H9 (cell line): ENCODE data around the gene INPP5E. TPM values are rescaled to one million over a fixed set of nuclear protein-coding genes. Genes with fewer than 3 reads are reported as not detected.

Experiments
- DNase-seq: peaks from one replicate; pipeline ENCODE4 v3.0.0-alpha.2; 2017
- H2AFZ ChIP-seq: one replicate; pipeline ENCODE4 v1.6.1; 2013; ENCODE audit warnings: mild to moderate bottlenecking, low read length, control low read depth, moderate library complexity
- H2AK5ac ChIP-seq: 2 replicates; pipeline ENCODE4 v1.6.1; 2013; ENCODE audit warnings: low read length, control low read depth, mixed read lengths; ENCODE audit not compliant: insufficient read length
- H2BK120ac ChIP-seq: one replicate; pipeline ENCODE4 v1.6.1; 2013; ENCODE audit warnings: low read depth, mild to moderate bottlenecking, low read length, control low read depth, inconsistent platforms; ENCODE audit not compliant: poor library complexity, severe bottlenecking
- H2BK12ac ChIP-seq: 2 replicates; pipeline ENCODE4 v1.6.1; 2013; ENCODE audit warnings: low read length, control low read depth, mixed read lengths, low read depth; ENCODE audit not compliant: insufficient read length
- H2BK15ac ChIP-seq: 2 replicates; pipeline ENCODE4 v1.6.1; 2013; ENCODE audit warnings: low read depth, low read length, control low read depth
- H2BK20ac ChIP-seq: one replicate; pipeline ENCODE4 v1.6.1; 2013; ENCODE audit warnings: low read depth, mild to moderate bottlenecking, low read length, control low read depth, inconsistent platforms; ENCODE audit not compliant: poor library complexity, severe bottlenecking
- H2BK5ac ChIP-seq: 2 replicates; pipeline ENCODE4 v1.6.1; 2013; ENCODE audit warnings: low read length, control low read depth, mixed read lengths; ENCODE audit not compliant: insufficient read length
- H3K14ac ChIP-seq: 2 replicates; pipeline ENCODE4 v1.6.1; 2013; ENCODE audit warnings: low read length, control low read depth; ENCODE audit not compliant: insufficient read depth
- H3K18ac ChIP-seq: 2 replicates; pipeline ENCODE4 v1.6.1; 2013; ENCODE audit warnings: low read depth, mild to moderate bottlenecking, mixed read lengths, low read length, control low read depth; ENCODE audit not compliant: insufficient read length
- H3K23ac ChIP-seq: 2 replicates; pipeline ENCODE4 v1.6.1; 2013; ENCODE audit warnings: low read length, control low read depth, mixed read lengths, low read depth; ENCODE audit not compliant: insufficient read length
- H3K23me2 ChIP-seq: 2 replicates; pipeline ENCODE4 v1.6.1; 2013; ENCODE audit warnings: low read depth, mild to moderate bottlenecking, mixed read lengths, low read length, control low read depth; ENCODE audit not compliant: insufficient read length, poor library complexity, severe bottlenecking
- H3K27ac ChIP-seq: 2 replicates; pipeline ENCODE4 v1.5.1; 2013; ENCODE audit warnings: low read length, control low read depth, mixed read lengths, low read depth; ENCODE audit not compliant: insufficient read length
- H3K27me3 ChIP-seq: 2 replicates; pipeline ENCODE4 v1.6.1; 2013; ENCODE audit warnings: low read length, control low read depth, inconsistent platforms; ENCODE audit not compliant: insufficient read depth
- H3K4ac ChIP-seq: 2 replicates; pipeline ENCODE4 v1.6.1; 2013; ENCODE audit warnings: low read depth, mild to moderate bottlenecking, control low read depth, inconsistent platforms, low read length, moderate library complexity
- H3K4me1 ChIP-seq: 2 replicates; pipeline ENCODE4 v1.6.1; 2013; ENCODE audit warnings: low read length, control low read depth, inconsistent platforms; ENCODE audit not compliant: insufficient read depth
- H3K4me2 ChIP-seq: 2 replicates; pipeline ENCODE4 v1.6.1; 2013; ENCODE audit warnings: low read length, control low read depth, mixed read lengths; ENCODE audit not compliant: insufficient read length, insufficient read depth
- H3K56ac ChIP-seq: 2 replicates; pipeline ENCODE4 v1.6.1; 2013; ENCODE audit warnings: low read depth, mild to moderate bottlenecking, mixed read lengths, low read length, control low read depth; ENCODE audit not compliant: insufficient read length
- H3K79me1 ChIP-seq: 2 replicates; pipeline ENCODE4 v1.6.1; 2013; ENCODE audit warnings: low read depth, mild to moderate bottlenecking, moderate library complexity, low read length, control low read depth, inconsistent platforms; ENCODE audit not compliant: insufficient read depth, poor library complexity, severe bottlenecking
- H3K79me2 ChIP-seq: 2 replicates; pipeline ENCODE4 v1.6.1; 2013; ENCODE audit warnings: low read length, control low read depth, inconsistent platforms; ENCODE audit not compliant: insufficient read depth
- H3K9ac ChIP-seq: 2 replicates; pipeline ENCODE4 v1.6.1; 2013; ENCODE audit warnings: low read length, control low read depth, mixed read lengths; ENCODE audit not compliant: insufficient read length; ENCODE audit errors: extremely low read depth
- H3K9me3 ChIP-seq: one replicate; pipeline ENCODE4 v1.6.1; 2013; ENCODE audit warnings: low read depth, low read length, inconsistent platforms; ENCODE audit not compliant: control insufficient read depth
- H3T11ph ChIP-seq: one replicate; pipeline ENCODE4 v1.6.1; 2013; ENCODE audit warnings: mild to moderate bottlenecking, low read length, control low read depth, inconsistent platforms
- H4K20me1 ChIP-seq: one replicate; pipeline ENCODE4 v1.6.1; 2013; ENCODE audit not compliant: control insufficient read depth, insufficient read length, insufficient read depth
- H4K5ac ChIP-seq: 2 replicates; pipeline ENCODE4 v1.6.1; 2013; ENCODE audit warnings: low read depth, mild to moderate bottlenecking, mixed read lengths, low read length, control low read depth; ENCODE audit not compliant: insufficient read length
- H4K8ac ChIP-seq: replicated peaks from 2 replicates; pipeline ENCODE4 v1.6.1; 2013; ENCODE audit warnings: low read length, control low read depth, mixed read lengths, low read depth; ENCODE audit not compliant: insufficient read length
- H4K91ac ChIP-seq: 2 replicates; pipeline ENCODE4 v1.6.1; 2013; ENCODE audit warnings: low read depth, mild to moderate bottlenecking, moderate library complexity, mixed read lengths, low read length, control low read depth; ENCODE audit not compliant: insufficient read length
- H3K27ac Mint-ChIP-seq, 3 experiments: 2 replicates in 2 of 3; 3 replicates in 1 of 3; pipeline ENCODE4 v1.8.0; 2020 to 2021; ENCODE audit warnings: mixed read lengths in 3 of 3, mild to moderate bottlenecking in 1 of 3, moderate library complexity in 1 of 3
- H3K27me3 Mint-ChIP-seq: 2 replicates; pipeline ENCODE4 v1.8.0; 2021; ENCODE audit warnings: low read depth, mild to moderate bottlenecking, moderate library complexity, mixed read lengths
- H3K36me3 Mint-ChIP-seq, 3 experiments: 2 replicates in 2 of 3; 3 replicates in 1 of 3; pipeline ENCODE4 v1.8.0; 2020 to 2021; ENCODE audit warnings: low read depth in 3 of 3, mixed read lengths in 3 of 3; ENCODE audit not compliant: insufficient read depth in 1 of 3
- H3K4me1 Mint-ChIP-seq, 2 experiments: 2 replicates each; pipeline ENCODE4 v1.8.0; 2020; ENCODE audit warnings: mixed read lengths in 2 of 2
- H3K4me3 Mint-ChIP-seq, 2 experiments: 2 replicates in 1 of 2; 3 replicates in 1 of 2; pipeline ENCODE4 v1.8.0; 2020 to 2021; ENCODE audit warnings: mild to moderate bottlenecking in 2 of 2, mixed read lengths in 2 of 2, moderate library complexity in 1 of 2
- H3K9me3 Mint-ChIP-seq, 2 experiments: 2 replicates in 1 of 2; 3 replicates in 1 of 2; pipeline ENCODE4 v1.8.0; 2020; ENCODE audit warnings: mild to moderate bottlenecking in 2 of 2, mixed read lengths in 2 of 2, moderate library complexity in 1 of 2
- CTCF ChIP-seq: fragments of 200-600 bp; sonication (generic); conservative IDR thresholded peaks from 3 replicates; pipeline ENCODE4 v1.8.0; 2021; ENCODE audit warnings: antibody characterized with exemption, mild to moderate bottlenecking
- WGBS: extraction: QIAGEN DNeasy Blood & Tissue Kit; methylation state at CpG from one replicate; pipeline ENCODE4 v1.1.7; 2013; ENCODE audit warnings: missing lambda C conversion rate, low lambda C conversion rate, mixed read lengths; ENCODE audit not compliant: insufficient read length; ENCODE audit errors: extremely low coverage; 5-methylcytosine and 5-hydroxymethylcytosine counted together
- total RNA-seq: library from RNA; stranded (reverse); gene quantifications from 2 replicates; pipeline ENCODE4 v1.2.1, GENCODE V29; 2021

INPP5E gene
- total RNA-seq, 1 experiment from 2014 or later = 21.0 TPM

GRCh38 chr9:136398286-136398685 lies 41.4 kb downstream of the INPP5E start:
- Histone ChIP-seq H3K9me3 (no peaks in the 10 kb centered on the region), H3K14ac (no peak overlapping the region), H4K8ac (no peak overlapping the region), H3K56ac (no peak overlapping the region), H2BK20ac (no peak overlapping the region), H4K20me1 (no peaks in the 10 kb centered on the region), H3K23me2 (peaks cover 6% of the 10 kb centered on the region), H2BK12ac (no peak overlapping the region), H3K9ac (no peak overlapping the region), H3K18ac (no peak overlapping the region), H2AK5ac (no peak overlapping the region), H3K79me2 (peaks cover 12% of the 10 kb centered on the region; the same call in 1 of the 2 replicates), H3K4me1 (no peaks in the 10 kb centered on the region), H3T11ph (no peak overlapping the region), H4K91ac (no peak overlapping the region), H3K79me1 (peaks cover 7% of the 10 kb centered on the region), H2BK120ac (no peak overlapping the region), H3K27ac (no peak overlapping the region), H3K4me2 (no peak overlapping the region), H3K4ac (no peak overlapping the region), H2BK15ac (no peak overlapping the region), H4K5ac (no peak overlapping the region), H3K23ac (no peak overlapping the region), H2BK5ac (no peak overlapping the region), H3K27me3 (no peaks in the 10 kb centered on the region), H2AFZ (no peak overlapping the region)
- no peaks in the 10 kb centered on the region for H3K9me3 Mint-ChIP-seq
- H3K4me3 Mint-ChIP-seq = peak overlapping the region; percentile 89 to 94
- H3K27me3 Mint-ChIP-seq = no peaks in the 10 kb centered on the region
- peaks cover 11 to 12% of the 10 kb centered on the region in 2 experiments for H3K4me1 Mint-ChIP-seq
- DNase-seq = no peak
- no peak for TF ChIP-seq CTCF
- peak overlapping the region in 2 of 3 experiments; percentile 18 to 31; a peak in 2 of 7 replicates for H3K27ac Mint-ChIP-seq
- H3K36me3 Mint-ChIP-seq = peaks cover 25 to 66% (median 57%) of the 10 kb centered on the region in 3 experiments
- no CpG with 5 or more reads among the region's 12 CpGs for WGBS
